Caco-2 (cell line): ENCODE measurements around the gene SCARB2. TPM values are rescaled to one million over a fixed set of nuclear protein-coding genes. Genes with fewer than 3 reads are reported as not detected.
A peak's percentile ranks its signal among the peaks of the same experiment; 100 is the strongest.

Source experiments
- BruUV-seq: library from RNA; stranded (reverse); fragments of 400-500 nt; replicated peaks from 2 replicates; lab custom pipeline; 2021; lab: Mats Ljungman, UMichigan
- CTCF ChIA-PET: fragments of 300-600 bp; sonication (Branson Sonifier 250); formaldehyde crosslinking; loops from one replicate; lab custom pipeline; 2022; ENCODE audit warnings: antibody characterized with exemption; lab: Charles Lee
- POLR2A ChIA-PET: fragments of 300-600 bp; sonication (Branson Sonifier 250); formaldehyde crosslinking; loops from one replicate; lab custom pipeline; 2022; ENCODE audit warnings: antibody characterized with exemption; lab: Charles Lee
- DNase-seq, 2 experiments: peaks; one replicate each; pipeline versions ENCODE4 v3.0.0 to v3.0.0-alpha.2; 2020 to 2022
- H3K27me3 ChIP-seq: replicated peaks from 2 replicates; pipeline ENCODE4 v1.6.0; 2011; ENCODE audit warnings: low read length; ENCODE audit not compliant: control insufficient read depth, insufficient read depth
- H3K36me3 ChIP-seq: 2 replicates; pipeline ENCODE4 v1.5.1; 2011; ENCODE audit warnings: low read length; ENCODE audit not compliant: control insufficient read depth, insufficient read depth
- H3K4me1 ChIP-seq: fragments of 250-450 bp; sonication (Bioruptor Pico); 2 replicates; pipeline ENCODE4 v1.5.1; 2020; ENCODE audit warnings: mild to moderate bottlenecking
- H3K4me3 ChIP-seq: 2 replicates; pipeline ENCODE4 v1.5.1; 2011; ENCODE audit warnings: low read depth, mild to moderate bottlenecking, control low read depth, low read length
- H3K9me3 ChIP-seq: fragments of 250-450 bp; sonication (Bioruptor Pico); 2 replicates; pipeline ENCODE4 v1.5.1; 2020; ENCODE audit warnings: mild to moderate bottlenecking, moderate library complexity
- H3K27ac Mint-ChIP-seq: one replicate; pipeline ENCODE4 v1.8.0; 2022; ENCODE audit warnings: mixed read lengths; ENCODE audit not compliant: unreplicated experiment
- H3K27me3 Mint-ChIP-seq: one replicate; pipeline ENCODE4 v1.8.0; 2022; ENCODE audit warnings: mixed read lengths; ENCODE audit not compliant: insufficient read depth, unreplicated experiment
- H3K36me3 Mint-ChIP-seq: one replicate; pipeline ENCODE4 v1.8.0; 2022; ENCODE audit warnings: mild to moderate bottlenecking, mixed read lengths; ENCODE audit not compliant: insufficient read depth, unreplicated experiment
- H3K4me1 Mint-ChIP-seq: one replicate; pipeline ENCODE4 v1.8.0; 2022; ENCODE audit warnings: low read depth, mixed read lengths; ENCODE audit not compliant: unreplicated experiment
- H3K4me3 Mint-ChIP-seq: one replicate; pipeline ENCODE4 v1.8.0; 2022; ENCODE audit warnings: mild to moderate bottlenecking, moderate library complexity, mixed read lengths; ENCODE audit not compliant: unreplicated experiment
- H3K9me3 Mint-ChIP-seq: one replicate; pipeline ENCODE4 v1.8.0; 2022; ENCODE audit warnings: mixed read lengths; ENCODE audit not compliant: unreplicated experiment
- CTCF ChIP-seq, 2 experiments: fragments of 200-600 bp in 1 of 2; IDR thresholded peaks; 1 replicate in 1 of 2; 2 replicates in 1 of 2; pipeline versions ENCODE4 v1.5.1 to v1.8.0; 2011 to 2022; ENCODE audit warnings: antibody characterized with exemption in 1 of 2, control low read depth in 1 of 2, inconsistent platforms in 1 of 2, low read depth in 1 of 2, low read length in 1 of 2, mild to moderate bottlenecking in 1 of 2, moderate library complexity in 1 of 2; ENCODE audit not compliant: insufficient read depth in 1 of 2, severe bottlenecking in 1 of 2, unreplicated experiment in 1 of 2
- intact Hi-C: fragments of 100-400 bp; cut with micrococcal nuclease; formaldehyde crosslinking; loops from one replicate; pipeline ENCODE4 v1.10.0; 2022; ENCODE audit not compliant: unreplicated experiment
- total RNA-seq: library from RNA; stranded (reverse); gene quantifications from 2 replicates; pipeline ENCODE4 v1.2.3, GENCODE V29; 2022

The SCARB2 gene
- total RNA-seq, 1 experiment from 2014 or later = 150 TPM

GRCh38 chr4:76155979-76156378 lies 57.6 kb downstream of the SCARB2 start:
- Histone ChIP-seq H3K27me3 (no peaks in the 10 kb centered on the region), H3K36me3 (no peaks in the 10 kb centered on the region), H3K4me1 (no peaks in the 10 kb centered on the region), H3K4me3 (no peak overlapping the region), H3K9me3 (no peaks in the 10 kb centered on the region)
- Mint-ChIP-seq H3K36me3 (peaks cover 32% of the 10 kb centered on the region), H3K4me3 (no peak overlapping the region), H3K27ac (no peak overlapping the region), H3K27me3 (no peaks in the 10 kb centered on the region), H3K4me1 (no peaks in the 10 kb centered on the region), H3K9me3 (peaks cover 14% of the 10 kb centered on the region)
- intact Hi-C loops = no loop called here
- TF ChIP-seq CTCF (IDR thresholded peaks at IDR 0.05; ENCODE audit: insufficient read depth in 1 of 2, low read depth in 1 of 2, low read length in 1 of 2, severe bottlenecking in 1 of 2, unreplicated experiment in 1 of 2) = no peak
- DNase-seq = no peak
- CTCF ChIA-PET = no interaction called here
- POLR2A ChIA-PET = no interaction called here
- BruUV-seq = no TSS peak

DNA sequence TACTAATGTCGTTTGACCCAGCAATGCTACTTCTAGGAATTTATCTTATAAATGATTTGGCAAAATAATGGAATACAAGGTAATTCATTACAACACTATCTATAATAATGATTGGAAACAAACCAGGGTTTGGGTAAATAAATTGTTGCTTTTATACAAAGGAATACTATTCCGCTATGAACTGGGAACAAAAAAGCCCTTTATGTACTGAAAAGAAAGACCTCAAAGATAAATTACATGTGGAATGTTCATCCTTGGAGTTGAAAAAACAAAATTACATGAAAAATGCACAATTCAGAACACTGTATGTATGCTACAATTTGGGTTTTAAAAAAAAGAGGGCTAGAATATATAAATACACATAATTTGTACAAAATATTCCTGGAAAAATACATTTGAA lies 60.3 kb downstream of the SCARB2 start:
- no TSS peak for BruUV-seq
- H3K36me3 ChIP-seq = no peaks in the 10 kb centered on the region
- Mint-ChIP-seq H3K27me3 (no peaks in the 10 kb centered on the region), H3K36me3 (peaks cover 16% of the 10 kb centered on the region), H3K9me3 (peaks cover 14% of the 10 kb centered on the region), H3K4me3 (no peak overlapping the region), H3K27ac (no peak overlapping the region), H3K4me1 (peaks cover 6% of the 10 kb centered on the region)
- no peak for TF ChIP-seq CTCF (IDR thresholded peaks at IDR 0.05; ENCODE audit: insufficient read depth in 1 of 2, low read depth in 1 of 2, low read length in 1 of 2, severe bottlenecking in 1 of 2, unreplicated experiment in 1 of 2)
- intact Hi-C loops = no loop called here
- CTCF ChIA-PET = interaction anchor here (0.6 kb wide), 1 partner anchor 20 kb away, joined by 3 read pairs; no protein-coding TSS in a partner anchor
- DNase-seq = no peak
- POLR2A ChIA-PET = no interaction called here
- 0 out of 2 replicates have a peak, but pooled peaks cover 6% of the 10 kb centered on the region for H3K4me1 ChIP-seq
- H3K9me3 ChIP-seq = no peaks in the 10 kb centered on the region
- H3K4me3 ChIP-seq = no peak overlapping the region
- H3K27me3 ChIP-seq = no peaks in the 10 kb centered on the region

- Mint-ChIP-seq H3K4me1 (peaks cover 6% of the 10 kb centered on the region), H3K36me3 (peaks cover 19% of the 10 kb centered on the region), H3K27ac (peak within 1 kb of the TSS; percentile 91), H3K9me3 (no peaks in the 10 kb centered on the region), H3K4me3 (peak within 1 kb of the TSS; percentile 93), H3K27me3 (no peaks in the 10 kb centered on the region)
- no peaks in the 10 kb centered on the region for H3K27me3 ChIP-seq
- no peak for TF ChIP-seq CTCF (IDR thresholded peaks at IDR 0.05; ENCODE audit: insufficient read depth in 1 of 2, low read depth in 1 of 2, low read length in 1 of 2, severe bottlenecking in 1 of 2, unreplicated experiment in 1 of 2)
- peak within 1 kb of the TSS; percentile 74 for H3K4me3 ChIP-seq
- peak; percentile 91 to 94 for DNase-seq
- H3K36me3 ChIP-seq = no peaks in the 10 kb centered on the region
- intact Hi-C loops = no loop called here
- no TSS peak for BruUV-seq
- POLR2A ChIA-PET = interaction anchor here (0.5 to 1.5 kb wide), 2 partner anchors 159 to 189 kb away, joined by 3 to 4 read pairs; no protein-coding TSS in a partner anchor
- H3K4me1 ChIP-seq = 0 out of 2 replicates have a peak, but pooled peaks cover 6% of the 10 kb centered on the region
- H3K9me3 ChIP-seq = no peaks in the 10 kb centered on the region
- CTCF ChIA-PET = interaction anchor here (1.0 kb wide), 2 partner anchors 32 to 152 kb away, joined by 5 read pairs; no protein-coding TSS in a partner anchor
Observed at GRCh38 chr4:76148142-76148865, 65.3 kb downstream of the SCARB2 start, which contains the start of gene NUP54. TSS of gene NUP54 (minus strand) at chr4:76148397. CDS start at chr4:76148374, 23 bp downstream.
